H1 (cell line): Measurements from ENCODE around the gene MTNR1A. TPM values are rescaled to one million over a fixed set of nuclear protein-coding genes. Genes with fewer than 3 reads are reported as not detected.

Source experiments
- CTBP2 ChIP-seq: IDR thresholded peaks from 2 replicates; pipeline ENCODE4 v1.7.0; 2011; ENCODE audit warnings: borderline replicate concordance, mild to moderate bottlenecking, moderate library complexity, mixed read lengths, low read length; ENCODE audit not compliant: insufficient read depth, insufficient read length
- RNF2 ChIP-seq: fragments of 200-900, 300-1000 bp; sonication (generic); IDR thresholded peaks from 2 replicates; pipeline ENCODE4 v1.7.1; 2016; ENCODE audit warnings: borderline replicate concordance, low read depth, mild to moderate bottlenecking, antibody characterized with exemption, low read length; ENCODE audit not compliant: poor library complexity, severe bottlenecking; ENCODE audit errors: missing control alignments
- TBP ChIP-seq: IDR thresholded peaks from 2 replicates; pipeline ENCODE4 v1.6.1; 2011; ENCODE audit warnings: low read depth, low read length, improper control_type of control experiment
- YY1 ChIP-seq: IDR thresholded peaks from 2 replicates; pipeline ENCODE4 v1.6.1; 2011; ENCODE audit warnings: low read depth, mild to moderate bottlenecking, low read length
- polyA plus RNA-seq, 7 experiments: library from polyadenylated mRNA; depleted of rRNA in 3 of 7; stranded (reverse) in 5 of 7; unstranded in 2 of 7; fragments of >200 nt in 5 of 7; fragments of 200-250 nt in 2 of 7; gene quantifications; 1 replicate in 5 of 7; 2 replicates in 1 of 7; 4 replicates in 1 of 7; pipeline versions ENCODE4 v1.2.1 to v1.2.3, GENCODE V29; 2011 to 2013; ENCODE audit warnings: missing spikeins in 2 of 7, mixed read lengths in 2 of 7
- total RNA-seq: library from RNA; stranded (reverse); fragmentation: NEBNext Ultra II Directional; extraction: Animal tissue kit (Norgen Biotek cat#: 25700); gene quantifications from 2 replicates; pipeline ENCODE4 v1.2.1, GENCODE V29; 2021
- TF ChIP-seq, protein P1 (sequence below): fragments of 300-600 bp; sonication (generic); IDR thresholded peaks from 2 replicates; pipeline ENCODE4 v1.7.1; 2012; ENCODE audit warnings: low read length, moderate library complexity, mild to moderate bottlenecking, inconsistent platforms; ENCODE audit not compliant: insufficient replicate concordance
- TF ChIP-seq, protein P2 (sequence below): IDR thresholded peaks from 2 replicates; pipeline ENCODE4 v1.6.1; 2012; ENCODE audit warnings: low read length, inconsistent platforms

Gene MTNR1A
- total and polyA plus RNA-seq, 2 of the 8 experiments (the other 6 are each of a cell fraction or from before 2014, with no cell fraction given), result 0.45 to 1.0 TPM

DNA sequence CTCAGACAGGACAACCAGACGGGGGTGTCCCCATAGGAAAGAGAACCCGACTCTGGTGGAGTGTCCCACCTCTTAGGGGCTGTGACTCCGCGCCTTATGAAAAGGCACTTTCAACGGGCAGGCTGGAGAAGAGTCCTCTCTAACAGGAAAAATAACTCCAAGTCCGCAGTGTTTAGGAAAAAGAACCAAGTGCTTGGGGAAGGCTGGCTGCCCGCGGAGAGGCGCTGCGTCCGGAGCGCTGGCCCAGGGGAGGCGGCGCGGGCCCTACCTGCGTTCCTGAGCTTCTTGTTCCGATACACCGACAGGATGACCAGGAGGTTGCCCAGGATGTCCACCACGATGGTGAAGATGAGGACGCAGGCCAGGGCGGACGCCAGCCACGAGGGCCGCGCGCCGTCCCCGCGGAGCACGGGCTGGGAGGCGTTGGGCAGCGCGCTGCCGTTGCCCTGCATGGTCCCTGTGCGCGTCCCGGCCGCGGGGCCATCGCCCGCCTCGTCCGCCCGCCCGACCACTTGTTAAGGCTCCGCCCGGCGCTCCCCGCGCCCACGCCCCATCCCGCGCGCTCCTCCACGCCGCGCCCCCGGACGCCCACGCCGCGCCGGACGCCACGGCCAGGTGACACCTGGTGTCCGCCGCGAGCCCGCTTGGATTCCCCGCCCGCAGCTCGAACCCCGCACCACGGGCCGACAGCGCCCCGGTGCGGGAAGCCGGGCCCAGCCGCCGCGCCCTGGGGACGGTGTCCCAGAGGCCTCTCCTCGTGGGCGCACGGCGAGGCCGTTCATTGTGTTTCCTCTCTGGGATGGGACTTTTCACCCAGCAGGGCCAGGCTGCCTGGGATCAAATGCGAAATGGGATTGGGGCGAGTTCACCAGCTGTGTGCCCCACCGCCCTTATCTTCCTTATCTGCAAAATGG is at the start of gene MTNR1A (continued):
- TF ChIP-seq, protein P1, sequence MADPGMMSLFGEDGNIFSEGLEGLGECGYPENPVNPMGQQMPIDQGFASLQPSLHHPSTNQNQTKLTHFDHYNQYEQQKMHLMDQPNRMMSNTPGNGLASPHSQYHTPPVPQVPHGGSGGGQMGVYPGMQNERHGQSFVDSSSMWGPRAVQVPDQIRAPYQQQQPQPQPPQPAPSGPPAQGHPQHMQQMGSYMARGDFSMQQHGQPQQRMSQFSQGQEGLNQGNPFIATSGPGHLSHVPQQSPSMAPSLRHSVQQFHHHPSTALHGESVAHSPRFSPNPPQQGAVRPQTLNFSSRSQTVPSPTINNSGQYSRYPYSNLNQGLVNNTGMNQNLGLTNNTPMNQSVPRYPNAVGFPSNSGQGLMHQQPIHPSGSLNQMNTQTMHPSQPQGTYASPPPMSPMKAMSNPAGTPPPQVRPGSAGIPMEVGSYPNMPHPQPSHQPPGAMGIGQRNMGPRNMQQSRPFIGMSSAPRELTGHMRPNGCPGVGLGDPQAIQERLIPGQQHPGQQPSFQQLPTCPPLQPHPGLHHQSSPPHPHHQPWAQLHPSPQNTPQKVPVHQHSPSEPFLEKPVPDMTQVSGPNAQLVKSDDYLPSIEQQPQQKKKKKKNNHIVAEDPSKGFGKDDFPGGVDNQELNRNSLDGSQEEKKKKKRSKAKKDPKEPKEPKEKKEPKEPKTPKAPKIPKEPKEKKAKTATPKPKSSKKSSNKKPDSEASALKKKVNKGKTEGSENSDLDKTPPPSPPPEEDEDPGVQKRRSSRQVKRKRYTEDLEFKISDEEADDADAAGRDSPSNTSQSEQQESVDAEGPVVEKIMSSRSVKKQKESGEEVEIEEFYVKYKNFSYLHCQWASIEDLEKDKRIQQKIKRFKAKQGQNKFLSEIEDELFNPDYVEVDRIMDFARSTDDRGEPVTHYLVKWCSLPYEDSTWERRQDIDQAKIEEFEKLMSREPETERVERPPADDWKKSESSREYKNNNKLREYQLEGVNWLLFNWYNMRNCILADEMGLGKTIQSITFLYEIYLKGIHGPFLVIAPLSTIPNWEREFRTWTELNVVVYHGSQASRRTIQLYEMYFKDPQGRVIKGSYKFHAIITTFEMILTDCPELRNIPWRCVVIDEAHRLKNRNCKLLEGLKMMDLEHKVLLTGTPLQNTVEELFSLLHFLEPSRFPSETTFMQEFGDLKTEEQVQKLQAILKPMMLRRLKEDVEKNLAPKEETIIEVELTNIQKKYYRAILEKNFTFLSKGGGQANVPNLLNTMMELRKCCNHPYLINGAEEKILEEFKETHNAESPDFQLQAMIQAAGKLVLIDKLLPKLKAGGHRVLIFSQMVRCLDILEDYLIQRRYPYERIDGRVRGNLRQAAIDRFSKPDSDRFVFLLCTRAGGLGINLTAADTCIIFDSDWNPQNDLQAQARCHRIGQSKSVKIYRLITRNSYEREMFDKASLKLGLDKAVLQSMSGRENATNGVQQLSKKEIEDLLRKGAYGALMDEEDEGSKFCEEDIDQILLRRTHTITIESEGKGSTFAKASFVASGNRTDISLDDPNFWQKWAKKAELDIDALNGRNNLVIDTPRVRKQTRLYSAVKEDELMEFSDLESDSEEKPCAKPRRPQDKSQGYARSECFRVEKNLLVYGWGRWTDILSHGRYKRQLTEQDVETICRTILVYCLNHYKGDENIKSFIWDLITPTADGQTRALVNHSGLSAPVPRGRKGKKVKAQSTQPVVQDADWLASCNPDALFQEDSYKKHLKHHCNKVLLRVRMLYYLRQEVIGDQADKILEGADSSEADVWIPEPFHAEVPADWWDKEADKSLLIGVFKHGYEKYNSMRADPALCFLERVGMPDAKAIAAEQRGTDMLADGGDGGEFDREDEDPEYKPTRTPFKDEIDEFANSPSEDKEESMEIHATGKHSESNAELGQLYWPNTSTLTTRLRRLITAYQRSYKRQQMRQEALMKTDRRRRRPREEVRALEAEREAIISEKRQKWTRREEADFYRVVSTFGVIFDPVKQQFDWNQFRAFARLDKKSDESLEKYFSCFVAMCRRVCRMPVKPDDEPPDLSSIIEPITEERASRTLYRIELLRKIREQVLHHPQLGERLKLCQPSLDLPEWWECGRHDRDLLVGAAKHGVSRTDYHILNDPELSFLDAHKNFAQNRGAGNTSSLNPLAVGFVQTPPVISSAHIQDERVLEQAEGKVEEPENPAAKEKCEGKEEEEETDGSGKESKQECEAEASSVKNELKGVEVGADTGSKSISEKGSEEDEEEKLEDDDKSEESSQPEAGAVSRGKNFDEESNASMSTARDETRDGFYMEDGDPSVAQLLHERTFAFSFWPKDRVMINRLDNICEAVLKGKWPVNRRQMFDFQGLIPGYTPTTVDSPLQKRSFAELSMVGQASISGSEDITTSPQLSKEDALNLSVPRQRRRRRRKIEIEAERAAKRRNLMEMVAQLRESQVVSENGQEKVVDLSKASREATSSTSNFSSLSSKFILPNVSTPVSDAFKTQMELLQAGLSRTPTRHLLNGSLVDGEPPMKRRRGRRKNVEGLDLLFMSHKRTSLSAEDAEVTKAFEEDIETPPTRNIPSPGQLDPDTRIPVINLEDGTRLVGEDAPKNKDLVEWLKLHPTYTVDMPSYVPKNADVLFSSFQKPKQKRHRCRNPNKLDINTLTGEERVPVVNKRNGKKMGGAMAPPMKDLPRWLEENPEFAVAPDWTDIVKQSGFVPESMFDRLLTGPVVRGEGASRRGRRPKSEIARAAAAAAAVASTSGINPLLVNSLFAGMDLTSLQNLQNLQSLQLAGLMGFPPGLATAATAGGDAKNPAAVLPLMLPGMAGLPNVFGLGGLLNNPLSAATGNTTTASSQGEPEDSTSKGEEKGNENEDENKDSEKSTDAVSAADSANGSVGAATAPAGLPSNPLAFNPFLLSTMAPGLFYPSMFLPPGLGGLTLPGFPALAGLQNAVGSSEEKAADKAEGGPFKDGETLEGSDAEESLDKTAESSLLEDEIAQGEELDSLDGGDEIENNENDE, result no peak
- TF ChIP-seq CTBP2 (no peak), RNF2 (no peak), YY1 (0 out of 2 replicates have a peak, but pooled peaks have one; percentile 6), TBP (peak; percentile 7; the same call in 1 of the 2 replicates)
- TF ChIP-seq, protein P2, sequence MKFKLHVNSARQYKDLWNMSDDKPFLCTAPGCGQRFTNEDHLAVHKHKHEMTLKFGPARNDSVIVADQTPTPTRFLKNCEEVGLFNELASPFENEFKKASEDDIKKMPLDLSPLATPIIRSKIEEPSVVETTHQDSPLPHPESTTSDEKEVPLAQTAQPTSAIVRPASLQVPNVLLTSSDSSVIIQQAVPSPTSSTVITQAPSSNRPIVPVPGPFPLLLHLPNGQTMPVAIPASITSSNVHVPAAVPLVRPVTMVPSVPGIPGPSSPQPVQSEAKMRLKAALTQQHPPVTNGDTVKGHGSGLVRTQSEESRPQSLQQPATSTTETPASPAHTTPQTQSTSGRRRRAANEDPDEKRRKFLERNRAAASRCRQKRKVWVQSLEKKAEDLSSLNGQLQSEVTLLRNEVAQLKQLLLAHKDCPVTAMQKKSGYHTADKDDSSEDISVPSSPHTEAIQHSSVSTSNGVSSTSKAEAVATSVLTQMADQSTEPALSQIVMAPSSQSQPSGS, result no peak
